MCF 10A (cell line): ENCODE measurements around the gene ADCY7. TPM values are rescaled to one million over a fixed set of nuclear protein-coding genes. Genes with fewer than 3 reads are reported as not detected.

Experiments used
- BruUV-seq: library from RNA; stranded (reverse); fragments of 400-500 nt; replicated peaks from 2 replicates; lab custom pipeline; 2021; lab: Mats Ljungman, UMichigan
- CTCF ChIA-PET: fragments of 300-600 bp; sonication (Branson Sonifier 250); formaldehyde crosslinking; extraction: SDS; loops from one replicate; lab custom pipeline; 2021; ENCODE audit warnings: antibody characterized with exemption, inconsistent platforms; lab: Yijun Ruan, JAX
- POLR2A ChIA-PET: fragments of 300-600, 350-650 bp; sonication (Branson Sonifier 250); formaldehyde crosslinking; extraction: SDS; loops from one replicate; lab custom pipeline; 2020; ENCODE audit warnings: antibody characterized with exemption, inconsistent platforms; lab: Yijun Ruan, JAX
- DNase-seq: peaks from one replicate; pipeline ENCODE4 v3.0.0-alpha.2; 2018; ENCODE audit not compliant: unreplicated experiment
- H3K27ac Mint-ChIP-seq: one replicate; pipeline ENCODE4 v1.8.0; 2022; ENCODE audit warnings: mild to moderate bottlenecking, low read depth, mixed read lengths; ENCODE audit not compliant: unreplicated experiment
- H3K27me3 Mint-ChIP-seq: one replicate; pipeline ENCODE4 v1.8.0; 2022; ENCODE audit warnings: mixed read lengths; ENCODE audit not compliant: insufficient read depth, unreplicated experiment
- H3K36me3 Mint-ChIP-seq: one replicate; pipeline ENCODE4 v1.8.0; 2022; ENCODE audit warnings: mild to moderate bottlenecking, moderate library complexity, mixed read lengths; ENCODE audit not compliant: insufficient read depth, unreplicated experiment
- H3K4me1 Mint-ChIP-seq: one replicate; pipeline ENCODE4 v1.8.0; 2022; ENCODE audit warnings: mixed read lengths; ENCODE audit not compliant: insufficient read depth, unreplicated experiment
- H3K4me3 Mint-ChIP-seq: one replicate; pipeline ENCODE4 v1.8.0; 2022; ENCODE audit warnings: mild to moderate bottlenecking, moderate library complexity, mixed read lengths; ENCODE audit not compliant: unreplicated experiment
- H3K9me3 Mint-ChIP-seq: one replicate; pipeline ENCODE4 v1.8.0; 2022; ENCODE audit warnings: mixed read lengths; ENCODE audit not compliant: unreplicated experiment
- intact Hi-C: fragments of 100-400 bp; cut with micrococcal nuclease; formaldehyde crosslinking; loops from 2 replicates; pipeline ENCODE4 v1.14.1; 2022
- total RNA-seq: library from RNA; stranded (reverse); gene quantifications from 2 replicates; pipeline ENCODE4 v1.2.3, GENCODE V29; 2022
- TF ChIP-seq, protein P1 (sequence below): fragments of 200-600 bp; IDR thresholded peaks from one replicate; pipeline ENCODE4 v1.8.0; 2022; ENCODE audit warnings: antibody characterized with exemption, mild to moderate bottlenecking; ENCODE audit not compliant: unreplicated experiment

Gene ADCY7
- total RNA-seq, 1 experiment from 2014 or later = 32.9 TPM

GRCh38 chr16:50253514-50253910 is 12.8 kb upstream of the ADCY7 start:
- Mint-ChIP-seq H3K4me1 (peaks cover 10% of the 10 kb centered on the region), H3K9me3 (no peaks in the 10 kb centered on the region), H3K4me3 (no peak overlapping the region), H3K36me3 (peaks cover 5% of the 10 kb centered on the region), H3K27ac (no peak overlapping the region), H3K27me3 (no peaks in the 10 kb centered on the region)
- DNase-seq = no peak
- POLR2A ChIA-PET = no interaction called here
- intact Hi-C loops = no loop called here
- no TSS peak for BruUV-seq
- TF ChIP-seq, protein P1, sequence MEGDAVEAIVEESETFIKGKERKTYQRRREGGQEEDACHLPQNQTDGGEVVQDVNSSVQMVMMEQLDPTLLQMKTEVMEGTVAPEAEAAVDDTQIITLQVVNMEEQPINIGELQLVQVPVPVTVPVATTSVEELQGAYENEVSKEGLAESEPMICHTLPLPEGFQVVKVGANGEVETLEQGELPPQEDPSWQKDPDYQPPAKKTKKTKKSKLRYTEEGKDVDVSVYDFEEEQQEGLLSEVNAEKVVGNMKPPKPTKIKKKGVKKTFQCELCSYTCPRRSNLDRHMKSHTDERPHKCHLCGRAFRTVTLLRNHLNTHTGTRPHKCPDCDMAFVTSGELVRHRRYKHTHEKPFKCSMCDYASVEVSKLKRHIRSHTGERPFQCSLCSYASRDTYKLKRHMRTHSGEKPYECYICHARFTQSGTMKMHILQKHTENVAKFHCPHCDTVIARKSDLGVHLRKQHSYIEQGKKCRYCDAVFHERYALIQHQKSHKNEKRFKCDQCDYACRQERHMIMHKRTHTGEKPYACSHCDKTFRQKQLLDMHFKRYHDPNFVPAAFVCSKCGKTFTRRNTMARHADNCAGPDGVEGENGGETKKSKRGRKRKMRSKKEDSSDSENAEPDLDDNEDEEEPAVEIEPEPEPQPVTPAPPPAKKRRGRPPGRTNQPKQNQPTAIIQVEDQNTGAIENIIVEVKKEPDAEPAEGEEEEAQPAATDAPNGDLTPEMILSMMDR = no peak
- CTCF ChIA-PET = interaction anchor here (0.6 kb wide), 1 partner anchor 228 kb away, joined by 3 read pairs; the partner anchor contains the start of gene CNEP1R1

DNA sequence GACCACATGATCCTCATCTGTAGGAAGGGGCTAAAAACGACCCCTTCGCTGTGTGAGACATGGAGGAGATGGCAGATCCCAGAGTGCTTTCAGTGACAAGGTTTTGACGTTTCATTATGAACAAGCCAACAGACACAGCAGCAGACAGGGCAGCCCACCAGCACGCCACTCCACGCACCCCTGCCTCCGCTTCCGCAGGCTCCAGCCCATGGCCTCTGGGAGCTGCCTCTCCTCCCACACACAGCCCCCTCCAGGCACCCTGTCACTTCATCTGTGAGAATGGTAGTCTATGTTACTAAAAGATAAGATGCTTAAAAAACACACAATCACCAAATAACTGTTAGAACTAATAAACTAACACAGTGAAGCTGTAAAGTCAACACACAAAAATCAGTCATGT is 12.3 kb upstream of the ADCY7 start:
- Mint-ChIP-seq H3K9me3 (no peaks in the 10 kb centered on the region), H3K27me3 (no peaks in the 10 kb centered on the region), H3K4me3 (no peak overlapping the region), H3K4me1 (peaks cover 15% of the 10 kb centered on the region), H3K36me3 (peaks cover 5% of the 10 kb centered on the region), H3K27ac (no peak overlapping the region)
- ChIA-PET CTCF (interaction anchor here (0.6 to 0.7 kb wide), 2 partner anchors 9 to 968 kb away, joined by 3 to 5 read pairs; no protein-coding TSS in a partner anchor), POLR2A (interaction anchor here (0.9 kb wide), 1 partner anchor 12 kb away, joined by 4 read pairs; no protein-coding TSS in a partner anchor)
- intact Hi-C loops = no loop called here
- no TSS peak for BruUV-seq
- TF ChIP-seq, protein P1 = no peak
- no peak for DNase-seq

DNA sequence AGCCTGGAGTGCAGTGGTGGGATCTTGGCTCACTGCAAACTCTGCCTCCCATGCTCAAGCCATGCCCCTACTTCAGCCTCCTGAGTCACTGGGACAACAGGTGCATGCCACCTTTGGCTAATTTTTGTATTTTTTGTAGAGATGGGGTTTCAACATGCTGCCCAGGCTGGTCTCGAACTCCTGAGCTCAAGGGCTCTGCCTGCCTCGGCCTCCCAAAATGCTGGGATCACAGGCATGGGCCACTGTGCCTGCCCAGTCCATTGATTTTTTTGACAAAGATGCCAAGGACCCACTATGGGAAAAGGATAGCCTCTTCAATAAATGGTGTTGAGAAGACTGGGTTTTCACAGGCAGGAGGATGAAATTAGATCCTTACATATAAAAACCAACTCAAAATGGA is 10.8 kb upstream of the ADCY7 start:
- ChIA-PET CTCF (interaction anchor here (0.8 to 1.2 kb wide), 2 partner anchors 44 to 99 kb away, joined by 3 read pairs; no protein-coding TSS in a partner anchor), POLR2A (no interaction called here)

DNA sequence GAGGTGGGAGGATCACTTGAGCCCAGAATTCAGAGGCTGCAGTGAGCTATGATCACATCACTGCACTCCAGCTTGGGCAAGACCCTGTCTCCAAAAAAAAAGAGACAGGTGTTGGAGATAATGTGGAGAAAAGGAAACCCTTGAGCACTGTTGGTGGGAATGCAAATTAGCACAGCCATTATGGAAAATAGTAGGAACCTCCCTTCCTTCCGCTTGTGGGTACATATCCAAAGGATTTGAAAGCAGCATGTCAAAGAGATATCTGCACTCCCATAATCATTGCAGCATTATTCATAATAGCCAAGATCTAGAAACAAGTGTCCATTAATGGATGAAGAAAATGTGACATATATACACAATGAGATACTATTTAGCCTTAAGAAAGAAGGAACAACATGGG is 9.7 kb upstream of the ADCY7 start:
- BruUV-seq = no TSS peak
- Mint-ChIP-seq H3K9me3 (no peaks in the 10 kb centered on the region), H3K27me3 (no peaks in the 10 kb centered on the region), H3K4me3 (no peak overlapping the region), H3K27ac (no peak overlapping the region), H3K36me3 (no peaks in the 10 kb centered on the region), H3K4me1 (peaks cover 5% of the 10 kb centered on the region)
- TF ChIP-seq, protein P1 = no peak
- POLR2A ChIA-PET = no interaction called here
- no peak for DNase-seq
- intact Hi-C loops = no loop called here
- CTCF ChIA-PET = interaction anchor here (0.7 to 1.0 kb wide), 2 partner anchors 17 to 43 kb away, joined by 3 to 6 read pairs; no protein-coding TSS in a partner anchor

More for the DNA sequence above, 10.8 kb upstream of the ADCY7 start:
- no peak overlapping the region for H3K27ac Mint-ChIP-seq
- intact Hi-C loops = no loop called here
- no peaks in the 10 kb centered on the region for H3K9me3 Mint-ChIP-seq
- TF ChIP-seq, protein P1 = no peak
- H3K27me3 Mint-ChIP-seq = no peaks in the 10 kb centered on the region
- BruUV-seq = no TSS peak
- no peak for DNase-seq
- no peak overlapping the region for H3K4me3 Mint-ChIP-seq
- H3K36me3 Mint-ChIP-seq = no peaks in the 10 kb centered on the region
- peaks cover 15% of the 10 kb centered on the region for H3K4me1 Mint-ChIP-seq
